IMR-90 (cell line): Measurements from ENCODE around the gene ZNF761. TPM values are rescaled to one million over a fixed set of nuclear protein-coding genes. Genes with fewer than 3 reads are reported as not detected.
"Not testable (repeated sequence)": the region's sequence is repeated elsewhere in the genome, so short reads cannot be mapped to it uniquely, and the experiment has no call there.

Source experiments
- ATAC-seq: fragments of 200-7000 bp; cut with Tn5 transposase; 2 replicates; pipeline ENCODE4 v1.9.1; 2020; ENCODE audit warnings: low read depth, mild to moderate bottlenecking, moderate library complexity
- BruUV-seq: library from RNA; stranded (reverse); fragments of 400-500 nt; replicated peaks from 2 replicates; lab custom pipeline; 2021; lab: Mats Ljungman, UMichigan
- CTCF ChIA-PET: fragments of 300-600 bp; formaldehyde crosslinking; extraction: SDS; loops from one replicate; lab custom pipeline; 2021; ENCODE audit warnings: antibody characterized with exemption; lab: Yijun Ruan, JAX
- POLR2A ChIA-PET: fragments of 300-600 bp; sonication (Branson Sonifier 250); formaldehyde crosslinking; loops from one replicate; lab custom pipeline; 2022; ENCODE audit warnings: antibody characterized with exemption; ENCODE audit not compliant: unreplicated experiment; lab: Charles Lee
- DNase-seq: peaks from one replicate; pipeline ENCODE4 v3.0.0; 2013
- H2AFZ ChIP-seq: replicated peaks from 2 replicates; pipeline ENCODE3; 2013; ENCODE audit warnings: low read length, mild to moderate bottlenecking; ENCODE audit not compliant: poor library complexity
- H2AK5ac ChIP-seq: 2 replicates; pipeline ENCODE4 v1.6.1; 2013; ENCODE audit warnings: low read depth, low read length, inconsistent platforms
- H2AK9ac ChIP-seq: replicated peaks from 2 replicates; pipeline ENCODE3; 2013; ENCODE audit warnings: mild to moderate bottlenecking, low read depth, low read length, moderate library complexity; ENCODE audit not compliant: poor library complexity
- H2BK120ac ChIP-seq: 2 replicates; pipeline ENCODE4 v1.6.1; 2013; ENCODE audit warnings: low read depth, low read length, inconsistent platforms
- H2BK15ac ChIP-seq: 3 replicates; pipeline ENCODE4 v1.6.1; 2013; ENCODE audit warnings: low read depth, low read length, inconsistent platforms
- H2BK20ac ChIP-seq: 2 replicates; pipeline ENCODE4 v1.6.1; 2013; ENCODE audit warnings: low read depth, mild to moderate bottlenecking, inconsistent platforms, low read length, moderate library complexity
- H2BK5ac ChIP-seq: 2 replicates; pipeline ENCODE4 v1.6.1; 2013; ENCODE audit warnings: mild to moderate bottlenecking, low read depth, low read length, inconsistent platforms; ENCODE audit not compliant: poor library complexity, severe bottlenecking
- H3K14ac ChIP-seq: replicated peaks from 2 replicates; pipeline ENCODE4 v1.6.1; 2013; ENCODE audit warnings: low read depth, low read length, inconsistent platforms
- H3K18ac ChIP-seq: 2 replicates; pipeline ENCODE4 v1.6.1; 2013; ENCODE audit warnings: low read depth, low read length, control low read depth
- H3K23ac ChIP-seq: 2 replicates; pipeline ENCODE4 v1.6.1; 2013; ENCODE audit warnings: low read depth, low read length, inconsistent platforms
- H3K27ac ChIP-seq: 2 replicates; pipeline ENCODE4 v1.5.1; 2013; ENCODE audit warnings: mild to moderate bottlenecking, control low read depth, low read length; ENCODE audit not compliant: insufficient read depth
- H3K27me3 ChIP-seq: 2 replicates; pipeline ENCODE4 v1.6.1; 2013; ENCODE audit warnings: low read length; ENCODE audit not compliant: control insufficient read depth, insufficient read depth
- H3K36me3 ChIP-seq: 2 replicates; pipeline ENCODE4 v1.6.1; 2013; ENCODE audit warnings: low read length, mixed read lengths; ENCODE audit not compliant: control insufficient read depth, insufficient read depth
- H3K4ac ChIP-seq: 2 replicates; pipeline ENCODE4 v1.6.1; 2013; ENCODE audit warnings: low read depth, low read length, inconsistent platforms
- H3K4me1 ChIP-seq: 2 replicates; pipeline ENCODE4 v1.6.1; 2013; ENCODE audit warnings: low read length, mixed read lengths; ENCODE audit not compliant: control insufficient read depth, insufficient read depth
- H3K4me2 ChIP-seq: 2 replicates; pipeline ENCODE4 v1.6.1; 2013; ENCODE audit warnings: low read depth, mild to moderate bottlenecking, control low read depth, low read length, moderate library complexity
- H3K4me3 ChIP-seq: 2 replicates; pipeline ENCODE4 v1.5.1; 2013; ENCODE audit warnings: low read depth, mild to moderate bottlenecking, control low read depth, low read length, moderate library complexity; ENCODE audit not compliant: insufficient read depth
- H3K56ac ChIP-seq: 2 replicates; pipeline ENCODE4 v1.6.1; 2013; ENCODE audit warnings: low read length, inconsistent platforms; ENCODE audit not compliant: insufficient read depth; ENCODE audit errors: extremely low read depth
- H3K79me1 ChIP-seq, 2 experiments: 2 replicates each; pipeline ENCODE4 v1.6.1; 2013; ENCODE audit warnings: low read length in 2 of 2, inconsistent platforms in 1 of 2, low read depth in 1 of 2
- H3K9ac ChIP-seq: 2 replicates; pipeline ENCODE4 v1.6.1; 2013; ENCODE audit warnings: low read depth, low read length, control low read depth
- H3K9me1 ChIP-seq: 2 replicates; pipeline ENCODE4 v1.6.1; 2013; ENCODE audit warnings: low read length, inconsistent platforms; ENCODE audit not compliant: insufficient read depth
- H3K9me3 ChIP-seq: 2 replicates; pipeline ENCODE4 v1.6.1; 2013; ENCODE audit warnings: low read length; ENCODE audit not compliant: control insufficient read depth, insufficient read depth
- H4K20me1 ChIP-seq: 2 replicates; pipeline ENCODE4 v1.6.1; 2013; ENCODE audit warnings: low read length, inconsistent platforms; ENCODE audit not compliant: insufficient read depth
- H4K5ac ChIP-seq: 2 replicates; pipeline ENCODE4 v1.6.1; 2013; ENCODE audit warnings: mild to moderate bottlenecking, low read depth, low read length, control low read depth
- H4K8ac ChIP-seq, 2 experiments: 2 replicates each; pipeline ENCODE4 v1.6.1; 2013; ENCODE audit warnings: low read depth in 2 of 2, low read length in 2 of 2, control low read depth in 1 of 2, inconsistent platforms in 1 of 2
- H4K91ac ChIP-seq: 2 replicates; pipeline ENCODE4 v1.6.1; 2013; ENCODE audit warnings: low read depth, low read length, inconsistent platforms; ENCODE audit not compliant: insufficient read depth
- WGBS, 2 experiments: methylation state at CpG; one replicate each; pipeline versions ENCODE4 v1.1.5 to v1.1.7; 2013; ENCODE audit warnings: missing lambda C conversion rate in 2 of 2; ENCODE audit not compliant: insufficient read length in 1 of 2; ENCODE audit errors: extremely low coverage in 2 of 2; 5-methylcytosine and 5-hydroxymethylcytosine counted together
- dilution Hi-C: fragments of 300-500 bp; cut with HindIII; formaldehyde crosslinking; loops from one replicate; pipeline ENCODE4 v1.14.3; 2018; ENCODE audit warnings: low sequenced_read_pairs; ENCODE audit not compliant: unreplicated experiment
- in situ Hi-C: fragments of 300-500 bp; cut with MboI; formaldehyde crosslinking; loops from 3 replicates; pipeline ENCODE4 v1.14.3; 2019; ENCODE audit warnings: low sequenced_read_pairs, inconsistent platforms, mixed read lengths
- intact Hi-C: fragments of 100-400 bp; cut with micrococcal nuclease; formaldehyde crosslinking; loops from 2 replicates; pipeline ENCODE4 v1.10.0; 2022
- polyA plus RNA-seq, 3 experiments: library from polyadenylated mRNA; depleted of rRNA; stranded (reverse); fragments of >200 nt; gene quantifications; 2 replicates each; pipeline ENCODE4 v1.2.3, GENCODE V29; 2012; ENCODE audit warnings: low replicate concordance in 1 of 3
- total RNA-seq: library from RNA; depleted of rRNA; stranded (reverse); fragments of >200 nt; gene quantifications from 2 replicates; pipeline ENCODE4 v1.2.3, GENCODE V29; 2012

Gene ZNF761
- total and polyA plus RNA-seq, 2 of the 4 experiments (the other 2 are of a cell fraction), result 7.9 to 21.9 TPM

DNA sequence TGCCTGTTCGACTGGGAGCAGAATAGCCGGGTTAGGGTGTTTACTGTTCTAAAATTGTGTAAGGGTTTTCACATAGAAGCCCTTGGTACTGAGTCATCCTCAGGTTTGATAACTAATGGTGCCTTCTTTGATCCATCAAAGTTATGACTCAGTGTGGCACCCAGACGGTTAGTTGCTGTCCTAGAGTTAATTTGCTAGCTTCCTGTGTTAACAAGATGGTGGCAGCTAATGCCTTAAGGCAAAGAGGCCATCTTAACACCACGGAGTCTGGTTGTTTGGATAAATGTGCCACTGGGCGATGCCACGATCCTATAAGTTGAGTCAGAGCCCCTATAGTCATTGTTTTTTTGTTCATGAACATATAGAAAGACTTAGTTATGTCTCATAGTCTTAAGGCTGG is 43.7 kb downstream of the ZNF761 start:
- H3K23ac ChIP-seq, H3K4me2 ChIP-seq, H3K9me1 ChIP-seq, H4K91ac ChIP-seq, in situ Hi-C loops, H2BK120ac ChIP-seq, H4K5ac ChIP-seq, BruUV-seq, H3K27ac ChIP-seq, CTCF ChIA-PET, H3K9ac ChIP-seq, H3K27me3 ChIP-seq, H3K4me1 ChIP-seq, H3K4ac ChIP-seq, DNase-seq, H2BK5ac ChIP-seq, H3K14ac ChIP-seq, H2AFZ ChIP-seq, H2AK9ac ChIP-seq, dilution Hi-C loops, H3K79me1 ChIP-seq, H4K20me1 ChIP-seq, POLR2A ChIA-PET, H3K56ac ChIP-seq, H3K18ac ChIP-seq, H3K4me3 ChIP-seq, ATAC-seq, H2BK15ac ChIP-seq, H2BK20ac ChIP-seq, H4K8ac ChIP-seq, H2AK5ac ChIP-seq: not testable (repeated sequence)
- H3K36me3 ChIP-seq, result peaks cover 18% of the 10 kb centered on the region
- H3K9me3 ChIP-seq, result peaks cover 20% of the 10 kb centered on the region
- intact Hi-C loops, result loop anchor here (1.0 kb wide), 1 partner anchor 37 kb away; no protein-coding TSS in a partner anchor
- 60% methylated on average over 1 of the region's 6 CpGs; no CpG with 5 or more reads in 1 of the 2 experiments for WGBS, 2 experiments

GRCh38 chr19:53483751-53484150 is 52.0 kb downstream of the ZNF761 start:
- dilution Hi-C loops, BruUV-seq, H3K56ac ChIP-seq, H3K27ac ChIP-seq, H3K9ac ChIP-seq, H3K18ac ChIP-seq, H3K27me3 ChIP-seq, H2AK9ac ChIP-seq, H3K23ac ChIP-seq, DNase-seq, H2BK20ac ChIP-seq, H2AFZ ChIP-seq, CTCF ChIA-PET, H4K91ac ChIP-seq, H3K14ac ChIP-seq, H2BK15ac ChIP-seq, intact Hi-C loops, H2BK120ac ChIP-seq, H3K4me3 ChIP-seq, in situ Hi-C loops, H2AK5ac ChIP-seq, H3K4me2 ChIP-seq, H4K20me1 ChIP-seq, POLR2A ChIA-PET, H3K4ac ChIP-seq, H4K5ac ChIP-seq, H3K9me1 ChIP-seq, H2BK5ac ChIP-seq, H3K4me1 ChIP-seq, H4K8ac ChIP-seq, ATAC-seq, H3K79me1 ChIP-seq: not testable (repeated sequence)
- peaks cover 21% of the 10 kb centered on the region for H3K36me3 ChIP-seq
- H3K9me3 ChIP-seq, result peaks cover 22% of the 10 kb centered on the region
- WGBS, 2 experiments, result 80% methylated on average over 1 of the region's 2 CpGs; no CpG with 5 or more reads in 1 of the 2 experiments
